Measurements from ENCODE around the gene TESK2. TPM values are rescaled to one million over a fixed set of nuclear protein-coding genes. Genes with fewer than 3 reads are reported as not detected.

TESK2 gene
- total RNA-seq, 1 donor from 2014 or later = 1.9 TPM

GRCh38 chr1:45335855-45336324 is 155.1 kb downstream of the TESK2 start:
- DNase-seq = no peak

GRCh38 chr1:45334308-45335245 is 156.4 kb downstream of the TESK2 start:
- no peak for DNase-seq

- DNase-seq = no peak
These were observed 158.6 kb downstream of the TESK2 start for GRCh38 chr1:45332346-45332720.

GRCh38 chr1:45331436-45332345 is 159.3 kb downstream of the TESK2 start:
- DNase-seq = no peak

GRCh38 chr1:45329445-45329844 is 161.5 kb downstream of the TESK2 start:
- DNase-seq = no peak

- DNase-seq = no peak
These were observed 162.3 kb downstream of the TESK2 start for GRCh38 chr1:45328680-45329079.

GRCh38 chr1:45327644-45328515 is 163.1 kb downstream of the TESK2 start:
- DNase-seq = no peak

GRCh38 chr1:45326627-45327623 is 164.0 kb downstream of the TESK2 start, which contains the start of gene HPDL:
TSS of gene HPDL (plus strand) at chr1:45326895. CDS start at chr1:45327149, 254 bp downstream.
- no peak for DNase-seq

GRCh38 chr1:45325851-45326506 is 165.0 kb downstream of the TESK2 start:
- no peak for DNase-seq

- no peak for DNase-seq
These were observed 168.4 kb downstream of the TESK2 start for GRCh38 chr1:45322486-45323040.

GRCh38 chr1:45321444-45321843 is 169.5 kb downstream of the TESK2 start:
- no peak for DNase-seq

GRCh38 chr1:45319761-45320160 is 171.2 kb downstream of the TESK2 start:
- no peak for DNase-seq

GRCh38 chr1:45317166-45317565 is 173.8 kb downstream of the TESK2 start:
- DNase-seq = no peak

- DNase-seq = no peak
These were observed 176.7 kb downstream of the TESK2 start for GRCh38 chr1:45314266-45314665.

GRCh38 chr1:45306905-45307304 is 184.1 kb downstream of the TESK2 start:
- no peak for DNase-seq

GRCh38 chr1:45306319-45306718 is 184.6 kb downstream of the TESK2 start:
- DNase-seq = no peak

- no peak for DNase-seq
These were observed 185.7 kb downstream of the TESK2 start for GRCh38 chr1:45305231-45305630.

- no peak for DNase-seq
These were observed 186.5 kb downstream of the TESK2 start for GRCh38 chr1:45304311-45305081.

Measured in occipital lobe (tissue), 2 donors.